Trophoblast cell (in vitro differentiated cells and primary cell): ENCODE results near the gene SPAG16.

Source experiments
- DNase-seq, 2 donors: peaks; one replicate each; pipeline ENCODE4 v3.0.0-alpha.2; 2016
- H2AFZ ChIP-seq: 2 replicates; pipeline ENCODE4 v1.6.1; 2013; ENCODE audit warnings: low read length, moderate library complexity, mild to moderate bottlenecking; ENCODE audit not compliant: insufficient read depth, poor library complexity
- H2AK5ac ChIP-seq: 2 replicates; pipeline ENCODE4 v1.6.1; 2013; ENCODE audit warnings: mild to moderate bottlenecking, low read length
- H2BK120ac ChIP-seq: 2 replicates; pipeline ENCODE4 v1.6.1; 2013; ENCODE audit warnings: low read length, mild to moderate bottlenecking, moderate library complexity; ENCODE audit not compliant: insufficient read depth, poor library complexity
- H2BK12ac ChIP-seq: 2 replicates; pipeline ENCODE4 v1.6.1; 2013; ENCODE audit warnings: mild to moderate bottlenecking, low read length, moderate library complexity
- H2BK5ac ChIP-seq: 2 replicates; pipeline ENCODE4 v1.6.1; 2013; ENCODE audit warnings: low read length, low read depth, moderate library complexity, mild to moderate bottlenecking; ENCODE audit not compliant: poor library complexity
- H3K14ac ChIP-seq: 2 replicates; pipeline ENCODE4 v1.6.1; 2013; ENCODE audit warnings: mild to moderate bottlenecking, low read length
- H3K18ac ChIP-seq: 2 replicates; pipeline ENCODE4 v1.6.1; 2013; ENCODE audit warnings: mild to moderate bottlenecking, low read length
- H3K23ac ChIP-seq: 2 replicates; pipeline ENCODE4 v1.6.1; 2013; ENCODE audit warnings: low read length
- H3K27ac ChIP-seq: 2 replicates; pipeline ENCODE4 v1.5.1; 2013; ENCODE audit warnings: low read depth, mild to moderate bottlenecking, inconsistent platforms, low read length, moderate library complexity
- H3K27me3 ChIP-seq: 2 replicates; pipeline ENCODE4 v1.6.1; 2013; ENCODE audit warnings: inconsistent platforms, mild to moderate bottlenecking, low read length, moderate library complexity; ENCODE audit not compliant: insufficient read depth
- H3K36me3 ChIP-seq, 2 experiments: 1 replicate in 1 of 2; 2 replicates in 1 of 2; pipeline ENCODE4 v1.6.1; 2013; ENCODE audit warnings: low read length in 2 of 2, mild to moderate bottlenecking in 2 of 2, moderate library complexity in 1 of 2; ENCODE audit not compliant: insufficient read depth in 2 of 2, control insufficient read depth in 1 of 2
- H3K4ac ChIP-seq: 2 replicates; pipeline ENCODE4 v1.6.1; 2013; ENCODE audit warnings: low read depth, mild to moderate bottlenecking, low read length, moderate library complexity
- H3K4me1 ChIP-seq, 2 experiments: 1 replicate in 1 of 2; 2 replicates in 1 of 2; pipeline ENCODE4 v1.6.1; 2013; ENCODE audit warnings: low read length in 2 of 2, mild to moderate bottlenecking in 2 of 2, moderate library complexity in 1 of 2; ENCODE audit not compliant: insufficient read depth in 2 of 2, control insufficient read depth in 1 of 2
- H3K4me2 ChIP-seq: 2 replicates; pipeline ENCODE4 v1.6.1; 2013; ENCODE audit warnings: inconsistent platforms, mild to moderate bottlenecking, low read length, moderate library complexity
- H3K4me3 ChIP-seq: 2 replicates; pipeline ENCODE4 v1.5.1; 2013; ENCODE audit warnings: mild to moderate bottlenecking, low read depth, low read length, inconsistent platforms
- H3K79me1 ChIP-seq: one replicate; pipeline ENCODE4 v1.6.1; 2013; ENCODE audit warnings: low read length
- H3K79me2 ChIP-seq: 2 replicates; pipeline ENCODE4 v1.6.1; 2013; ENCODE audit warnings: low read length, mild to moderate bottlenecking; ENCODE audit not compliant: control insufficient read depth, insufficient read depth, poor library complexity
- H3K9ac ChIP-seq: 2 replicates; pipeline ENCODE4 v1.6.1; 2013; ENCODE audit warnings: mild to moderate bottlenecking, low read length
- H3K9me3 ChIP-seq: 2 replicates; pipeline ENCODE4 v1.6.1; 2013; ENCODE audit warnings: low read depth, mild to moderate bottlenecking, control low read depth, inconsistent platforms, low read length; ENCODE audit not compliant: insufficient read depth
- H4K12ac ChIP-seq: 2 replicates; pipeline ENCODE4 v1.6.1; 2013; ENCODE audit warnings: low read depth, mild to moderate bottlenecking, low read length, moderate library complexity
- H4K8ac ChIP-seq: 2 replicates; pipeline ENCODE4 v1.6.1; 2013; ENCODE audit warnings: low read depth, mild to moderate bottlenecking, low read length, moderate library complexity
- H4K91ac ChIP-seq: one replicate; pipeline ENCODE4 v1.6.1; 2013; ENCODE audit warnings: low read depth, mild to moderate bottlenecking, low read length, moderate library complexity
- WGBS: extraction: QIAGEN DNeasy Blood & Tissue Kit; methylation state at CpG from one replicate; pipeline ENCODE4 v1.1.7; 2013; ENCODE audit warnings: missing lambda C conversion rate; ENCODE audit not compliant: insufficient read length, insufficient coverage; ENCODE audit errors: extremely low coverage; 5-methylcytosine and 5-hydroxymethylcytosine counted together

The SPAG16 gene

DNA sequence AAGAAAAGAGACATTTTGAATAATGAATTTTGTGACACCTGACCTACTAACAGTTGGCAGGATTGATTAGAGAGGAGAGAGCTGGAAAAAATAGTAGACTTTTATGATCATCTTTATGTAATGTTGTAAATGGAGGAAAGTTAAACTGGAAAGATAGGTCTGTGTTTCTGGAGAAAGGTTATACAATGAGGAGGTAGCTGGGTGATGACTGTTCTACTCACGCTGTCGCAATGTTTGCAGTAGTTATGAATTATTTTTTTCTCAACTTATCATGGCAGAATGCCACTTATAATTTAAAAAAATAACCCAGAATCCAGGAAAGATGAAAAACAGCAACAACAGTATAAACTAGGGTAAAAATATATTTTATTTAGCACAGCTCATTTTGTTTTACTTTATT, 364.9 kb downstream of the SPAG16 start:
- no peaks in the 10 kb centered on the region for H3K27me3 ChIP-seq
- no peak overlapping the region for H2AK5ac ChIP-seq
- no peak overlapping the region for H3K27ac ChIP-seq
- H4K12ac ChIP-seq, result no peak overlapping the region
- H2AFZ ChIP-seq, result no peak overlapping the region
- no peak overlapping the region for H3K9ac ChIP-seq
- WGBS, result no CpG with 5 or more reads among the region's 2 CpGs
- H3K14ac ChIP-seq, result no peak overlapping the region
- H3K4me2 ChIP-seq, result no peak overlapping the region
- no peak overlapping the region for H2BK12ac ChIP-seq
- no peak overlapping the region for H3K23ac ChIP-seq
- H3K36me3 ChIP-seq, result peaks cover 0 to 2% of the 10 kb centered on the region in 2 experiments
- no peak overlapping the region for H3K4ac ChIP-seq
- H2BK5ac ChIP-seq, result no peak overlapping the region
- no peak overlapping the region for H2BK120ac ChIP-seq
- no peak overlapping the region for H4K91ac ChIP-seq
- H3K4me1 ChIP-seq, result no peaks in the 10 kb centered on the region
- H3K79me2 ChIP-seq, result no peaks in the 10 kb centered on the region
- no peak overlapping the region for H4K8ac ChIP-seq
- DNase-seq, result no peak
- no peaks in the 10 kb centered on the region for H3K9me3 ChIP-seq
- H3K79me1 ChIP-seq, result no peaks in the 10 kb centered on the region
- H3K18ac ChIP-seq, result no peak overlapping the region
- no peak overlapping the region for H3K4me3 ChIP-seq

DNA sequence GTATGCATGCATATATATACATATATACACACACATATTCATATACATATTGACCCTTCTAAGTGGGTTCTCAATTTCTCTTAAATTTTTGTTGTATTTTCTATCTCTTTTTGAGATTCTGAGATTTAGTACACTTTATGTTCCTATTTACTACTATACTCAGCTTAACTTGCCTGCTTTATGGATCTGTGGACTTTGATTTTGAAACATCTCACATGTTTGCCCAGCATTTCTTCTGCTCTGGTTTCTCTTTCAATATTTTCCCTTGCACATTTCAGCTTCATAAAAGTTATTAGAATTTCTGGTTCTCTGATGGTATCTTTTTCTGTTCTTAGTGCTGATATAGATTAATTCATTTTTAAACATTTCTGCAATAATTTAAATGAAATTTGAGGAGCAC, 380.6 kb downstream of the SPAG16 start:
- Histone ChIP-seq H3K36me3 (peaks cover 2 to 4% of the 10 kb centered on the region in 2 experiments), H2AK5ac (no peak overlapping the region), H3K4me3 (no peak overlapping the region), H4K8ac (no peak overlapping the region), H3K4ac (no peak overlapping the region), H4K91ac (no peak overlapping the region), H3K9ac (no peak overlapping the region), H2BK120ac (no peak overlapping the region), H2AFZ (no peak overlapping the region), H3K27me3 (no peaks in the 10 kb centered on the region), H3K23ac (no peak overlapping the region), H3K18ac (no peak overlapping the region), H2BK5ac (no peak overlapping the region), H3K27ac (peak overlapping the region; percentile 58), H3K4me2 (no peak overlapping the region), H2BK12ac (no peak overlapping the region), H4K12ac (no peak overlapping the region), H3K9me3 (peaks cover 7% of the 10 kb centered on the region), H3K79me2 (no peaks in the 10 kb centered on the region), H3K4me1 (peaks cover 0 to 3% of the 10 kb centered on the region in 2 experiments), H3K79me1 (peaks cover 5% of the 10 kb centered on the region), H3K14ac (no peak overlapping the region)
- no peak for DNase-seq

DNA sequence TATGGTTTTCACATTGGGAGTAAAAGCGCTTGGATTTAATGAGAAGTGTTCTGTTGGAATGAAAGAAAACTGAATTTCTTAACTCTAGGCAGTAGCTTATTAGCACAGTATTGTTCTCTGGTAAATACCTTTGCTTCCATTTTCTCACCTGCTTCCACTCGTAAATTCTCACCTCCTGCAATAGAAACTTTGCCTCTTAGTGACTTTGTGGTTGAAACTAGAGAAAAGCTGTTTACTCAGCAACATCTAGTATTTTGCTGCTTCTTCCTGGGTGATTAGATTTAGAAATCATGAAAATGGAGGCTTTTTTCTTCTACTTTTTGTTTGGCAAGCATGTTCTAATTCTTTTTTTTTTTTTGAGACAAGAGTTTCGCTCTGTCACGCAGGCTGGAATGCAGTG, 385.4 kb downstream of the SPAG16 start:
- Histone ChIP-seq H3K79me1 (peaks cover 3% of the 10 kb centered on the region), H4K12ac (no peak overlapping the region), H3K23ac (no peak overlapping the region), H4K8ac (no peak overlapping the region), H2BK5ac (no peak overlapping the region), H3K9me3 (no peaks in the 10 kb centered on the region), H3K4me2 (no peak overlapping the region), H3K27me3 (no peaks in the 10 kb centered on the region), H2BK12ac (no peak overlapping the region), H3K14ac (no peak overlapping the region), H3K4ac (no peak overlapping the region), H3K4me3 (no peak overlapping the region), H2AK5ac (no peak overlapping the region), H3K79me2 (no peaks in the 10 kb centered on the region), H3K4me1 (peaks cover 0 to 3% of the 10 kb centered on the region in 2 experiments), H2BK120ac (no peak overlapping the region), H4K91ac (no peak overlapping the region), H3K9ac (no peak overlapping the region), H3K27ac (no peak overlapping the region), H3K36me3 (peaks cover 0 to 3% of the 10 kb centered on the region in 2 experiments), H3K18ac (no peak overlapping the region), H2AFZ (no peak overlapping the region)
- no peak for DNase-seq
- WGBS, result no CpG with 5 or more reads among the region's 4 CpGs

DNA sequence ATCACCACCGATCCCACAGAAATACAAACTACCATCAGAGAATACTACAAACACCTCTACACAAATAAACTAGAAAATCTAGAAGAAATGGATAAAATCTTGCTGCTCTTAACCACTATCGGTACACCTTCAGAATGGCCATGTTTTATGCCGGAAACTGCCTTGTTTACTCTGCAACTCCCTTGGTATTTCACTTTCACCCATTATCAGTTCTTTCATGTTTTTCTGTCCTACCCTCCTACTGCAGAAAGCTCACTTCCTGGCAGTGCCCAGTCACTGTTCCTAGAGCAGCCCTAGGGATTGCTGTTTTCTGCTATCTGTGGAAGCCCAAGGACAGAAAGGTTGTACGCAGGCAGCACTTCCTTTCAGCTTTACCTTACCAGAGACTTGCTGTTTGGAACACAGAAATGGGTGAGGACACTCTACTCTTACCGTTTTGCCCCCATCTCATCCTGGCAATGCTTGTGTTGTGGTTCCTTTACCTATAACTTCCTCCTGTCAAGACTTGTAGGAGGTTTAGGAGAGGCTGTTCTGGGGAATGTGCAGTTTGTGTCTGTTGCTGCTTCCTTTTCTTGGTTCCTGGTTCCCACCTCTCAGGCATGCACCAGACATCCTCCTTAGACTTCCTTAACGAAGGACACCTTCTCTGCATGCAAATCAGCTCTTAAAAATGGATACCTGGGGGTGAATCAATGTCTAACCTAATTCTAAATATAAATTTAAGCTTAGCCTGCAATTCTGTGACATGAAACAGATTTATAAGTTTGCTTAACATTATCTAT, 394.4 kb downstream of the SPAG16 start:
- Histone ChIP-seq H3K4me3 (no peak overlapping the region), H3K79me1 (no peaks in the 10 kb centered on the region), H3K27me3 (no peaks in the 10 kb centered on the region), H2BK5ac (no peak overlapping the region), H2BK120ac (no peak overlapping the region), H3K4me2 (no peak overlapping the region), H4K91ac (no peak overlapping the region), H2BK12ac (peak overlapping the region; percentile 30), H2AFZ (no peak overlapping the region), H3K4me1 (no peaks in the 10 kb centered on the region), H3K14ac (no peak overlapping the region), H4K8ac (no peak overlapping the region), H2AK5ac (no peak overlapping the region), H3K27ac (no peak overlapping the region), H3K9me3 (no peaks in the 10 kb centered on the region), H3K23ac (no peak overlapping the region), H4K12ac (no peak overlapping the region), H3K4ac (no peak overlapping the region), H3K79me2 (no peaks in the 10 kb centered on the region), H3K18ac (no peak overlapping the region), H3K9ac (no peak overlapping the region), H3K36me3 (no peaks in the 10 kb centered on the region)
- WGBS, result no CpG with 5 or more reads among the region's 6 CpGs
- DNase-seq, result no peak
